Kidney (tissue), 14 donors: ENCODE measurements around the gene KHSRP. TPM values are rescaled to one million over a fixed set of nuclear protein-coding genes. Genes with fewer than 3 reads are reported as not detected.

Experiments
- DNase-seq, 5 donors: peaks; one replicate each; pipeline ENCODE4 v3.0.0-alpha.2; 2013 to 2020
- FAIRE-seq: peaks from 2 replicates; lab custom pipeline; 2012; peaks lifted over from hg19 to GRCh38; lab: Jason Lieb, UNC
- H3K27ac ChIP-seq, 2 donors: one replicate each; pipeline ENCODE4 v1.7.0; 2013; ENCODE audit warnings: low read depth in 2 of 2, low read length in 2 of 2, inconsistent platforms in 1 of 2
- H3K27me3 ChIP-seq: one replicate; pipeline ENCODE4 v1.7.1; 2013; ENCODE audit warnings: low read length, inconsistent platforms; ENCODE audit not compliant: control insufficient read depth, insufficient read depth
- H3K36me3 ChIP-seq, 3 donors: one replicate each; pipeline versions ENCODE4 v1.7.0 to v1.7.1; 2013; ENCODE audit warnings: low read length in 3 of 3, control low read depth in 1 of 3, inconsistent platforms in 1 of 3; ENCODE audit not compliant: insufficient read depth in 3 of 3, control insufficient read depth in 2 of 3
- H3K4me1 ChIP-seq, 3 donors: one replicate each; pipeline versions ENCODE4 v1.7.0 to v1.7.1; 2013; ENCODE audit warnings: low read length in 3 of 3, inconsistent platforms in 1 of 3, low read depth in 1 of 3; ENCODE audit not compliant: control insufficient read depth in 2 of 3, insufficient read depth in 2 of 3
- H3K4me3 ChIP-seq, 3 donors: one replicate each; pipeline versions ENCODE4 v1.7.0 to v1.8.1; 2013; ENCODE audit warnings: low read length in 3 of 3, control low read depth in 1 of 3, inconsistent platforms in 1 of 3
- H3K9ac ChIP-seq, 3 donors: one replicate each; pipeline versions ENCODE4 v1.7.0 to v1.7.1; 2013; ENCODE audit warnings: low read length in 3 of 3, control low read depth in 1 of 3, inconsistent platforms in 1 of 3
- H3K9me3 ChIP-seq, 3 donors: one replicate each; pipeline versions ENCODE4 v1.7.0 to v1.7.1; 2013; ENCODE audit warnings: low read length in 3 of 3, control low read depth in 1 of 3, inconsistent platforms in 1 of 3; ENCODE audit not compliant: control insufficient read depth in 2 of 3, insufficient read depth in 1 of 3
- intact Hi-C: fragments of 100-400 bp; cut with DNase I; formaldehyde crosslinking; loops from one replicate; pipeline ENCODE4 v1.11.1; 2022
- polyA plus RNA-seq: library from polyadenylated mRNA; stranded (reverse); fragments of 350-450 nt; fragmentation: Illumina TruSeq; extraction: RNeasy Lipid Tissue Mini Kit (QIAGEN cat#74804); gene quantifications from one replicate; pipeline ENCODE4 v1.2.3, GENCODE V29; 2014; ENCODE audit warnings: low read depth, low replicate concordance; ENCODE audit not compliant: insufficient read depth
- total RNA-seq: library from RNA; stranded (reverse); fragmentation: NEBNext Ultra II Directional; extraction: Animal tissue kit (Norgen Biotek cat#: 25700); gene quantifications from one replicate; pipeline ENCODE4 v1.2.1, GENCODE V29; 2021
- TF ChIP-seq, protein P1 (sequence below): IDR thresholded peaks from 3 replicates; pipeline ENCODE4 v1.5.1; 2012; ENCODE audit warnings: mild to moderate bottlenecking, moderate library complexity, borderline replicate concordance; ENCODE audit not compliant: insufficient read depth; ENCODE audit errors: extremely low read depth
- donor health status: control.
- donor health status: control.
- donor health status: control.
- donor health status: control.
- donor health status: control.
- donor health status: DM: yes; HTN: yes; CAD: no.
- donor health status: Normal renal cell carcinoma (clear cell type).

The KHSRP gene
- total and polyA plus RNA-seq, 2 donors from 2014 or later: 52.9 to 175 TPM

DNA sequence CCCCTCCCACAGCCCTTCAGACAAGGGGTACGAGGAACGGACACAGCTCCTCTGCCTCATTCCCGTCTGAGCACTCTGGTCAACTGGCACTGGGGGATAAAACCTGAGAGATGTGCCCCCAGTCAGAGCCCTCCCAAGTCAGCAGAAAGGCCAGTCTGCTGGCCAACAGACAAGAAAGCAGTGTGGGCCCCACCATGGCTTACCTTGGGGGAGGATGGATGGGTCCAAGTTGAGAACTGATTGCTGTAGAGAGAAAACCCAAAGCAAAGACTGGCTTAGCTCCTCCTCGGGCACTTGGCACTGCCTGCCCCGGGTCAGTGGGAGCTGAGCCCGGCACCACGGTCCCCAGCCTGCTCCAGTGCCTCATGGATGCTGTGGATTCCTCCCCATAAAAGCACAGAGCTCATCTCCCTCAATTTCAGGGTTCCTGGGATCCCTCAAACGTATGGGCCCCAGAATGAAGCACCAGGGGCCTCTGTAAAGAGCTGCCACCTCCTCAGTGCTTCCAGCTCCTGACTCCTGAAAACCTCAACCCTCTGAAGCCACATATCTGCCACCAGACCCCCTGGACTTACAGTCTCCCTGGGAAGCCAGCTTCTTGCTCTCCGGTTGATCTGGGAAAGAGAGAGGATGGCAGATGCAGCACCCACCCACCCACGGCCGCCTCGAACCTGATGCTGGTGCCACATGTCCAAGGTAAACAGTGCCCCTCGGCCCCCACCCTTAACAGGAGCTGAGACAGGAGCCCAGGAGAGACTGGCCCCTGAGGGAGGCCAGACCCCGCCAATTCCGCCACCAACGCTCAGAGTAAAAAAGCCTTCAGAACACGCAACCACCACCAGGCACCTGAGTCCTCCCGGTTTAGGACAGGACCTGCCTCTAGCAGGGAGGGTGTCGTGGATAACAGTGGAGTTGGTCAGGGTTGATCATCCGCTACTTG, 3.3 kb downstream of the KHSRP start:
- intact Hi-C loops: no loop called here

DNA sequence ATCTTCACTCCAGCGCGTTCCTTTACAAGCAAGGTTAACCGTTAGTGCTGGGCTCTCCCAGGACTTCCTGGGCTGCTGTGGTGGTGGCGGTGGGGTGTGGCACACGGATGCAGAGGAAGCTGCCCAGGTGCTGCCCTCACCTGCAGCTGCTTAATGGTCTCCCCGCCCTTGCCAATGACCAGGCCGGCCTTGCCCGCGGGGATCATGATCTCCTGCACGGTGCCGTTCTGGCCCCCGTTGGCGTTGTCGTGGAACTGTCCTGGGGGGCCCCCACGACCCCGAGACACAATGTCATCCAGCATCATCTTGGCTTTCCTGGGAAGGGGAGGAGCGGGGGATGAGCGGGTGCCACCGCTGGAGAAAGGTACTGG, 6.1 kb downstream of the KHSRP start:
- no peak overlapping the region for H3K27ac ChIP-seq
- no peaks in the 10 kb centered on the region for H3K9me3 ChIP-seq
- no peak for FAIRE-seq
- no peak overlapping the region for H3K4me3 ChIP-seq
- TF ChIP-seq, protein P1, sequence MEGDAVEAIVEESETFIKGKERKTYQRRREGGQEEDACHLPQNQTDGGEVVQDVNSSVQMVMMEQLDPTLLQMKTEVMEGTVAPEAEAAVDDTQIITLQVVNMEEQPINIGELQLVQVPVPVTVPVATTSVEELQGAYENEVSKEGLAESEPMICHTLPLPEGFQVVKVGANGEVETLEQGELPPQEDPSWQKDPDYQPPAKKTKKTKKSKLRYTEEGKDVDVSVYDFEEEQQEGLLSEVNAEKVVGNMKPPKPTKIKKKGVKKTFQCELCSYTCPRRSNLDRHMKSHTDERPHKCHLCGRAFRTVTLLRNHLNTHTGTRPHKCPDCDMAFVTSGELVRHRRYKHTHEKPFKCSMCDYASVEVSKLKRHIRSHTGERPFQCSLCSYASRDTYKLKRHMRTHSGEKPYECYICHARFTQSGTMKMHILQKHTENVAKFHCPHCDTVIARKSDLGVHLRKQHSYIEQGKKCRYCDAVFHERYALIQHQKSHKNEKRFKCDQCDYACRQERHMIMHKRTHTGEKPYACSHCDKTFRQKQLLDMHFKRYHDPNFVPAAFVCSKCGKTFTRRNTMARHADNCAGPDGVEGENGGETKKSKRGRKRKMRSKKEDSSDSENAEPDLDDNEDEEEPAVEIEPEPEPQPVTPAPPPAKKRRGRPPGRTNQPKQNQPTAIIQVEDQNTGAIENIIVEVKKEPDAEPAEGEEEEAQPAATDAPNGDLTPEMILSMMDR: no peak
- DNase-seq: no peak
- H3K4me1 ChIP-seq: peaks cover 0 to 16% (median 9%) of the 10 kb centered on the region in 3 donors
- no peak overlapping the region for H3K9ac ChIP-seq
- no peaks in the 10 kb centered on the region for H3K27me3 ChIP-seq
- peaks cover 7 to 67% (median 27%) of the 10 kb centered on the region in 3 donors for H3K36me3 ChIP-seq
- intact Hi-C loops: no loop called here

More for the DNA sequence above, 3.3 kb downstream of the KHSRP start:
- DNase-seq (no peak), FAIRE-seq (no peak)
- Histone ChIP-seq H3K4me3 (no peak overlapping the region), H3K27ac (no peak overlapping the region), H3K4me1 (peaks cover 0 to 23% (median 9%) of the 10 kb centered on the region in 3 donors), H3K36me3 (peaks cover 7 to 58% (median 22%) of the 10 kb centered on the region in 3 donors), H3K9me3 (no peaks in the 10 kb centered on the region), H3K27me3 (no peaks in the 10 kb centered on the region), H3K9ac (peak overlapping the region in 2 of 3 donors; percentile 13 to 22)
- TF ChIP-seq, protein P1: no peak

DNA sequence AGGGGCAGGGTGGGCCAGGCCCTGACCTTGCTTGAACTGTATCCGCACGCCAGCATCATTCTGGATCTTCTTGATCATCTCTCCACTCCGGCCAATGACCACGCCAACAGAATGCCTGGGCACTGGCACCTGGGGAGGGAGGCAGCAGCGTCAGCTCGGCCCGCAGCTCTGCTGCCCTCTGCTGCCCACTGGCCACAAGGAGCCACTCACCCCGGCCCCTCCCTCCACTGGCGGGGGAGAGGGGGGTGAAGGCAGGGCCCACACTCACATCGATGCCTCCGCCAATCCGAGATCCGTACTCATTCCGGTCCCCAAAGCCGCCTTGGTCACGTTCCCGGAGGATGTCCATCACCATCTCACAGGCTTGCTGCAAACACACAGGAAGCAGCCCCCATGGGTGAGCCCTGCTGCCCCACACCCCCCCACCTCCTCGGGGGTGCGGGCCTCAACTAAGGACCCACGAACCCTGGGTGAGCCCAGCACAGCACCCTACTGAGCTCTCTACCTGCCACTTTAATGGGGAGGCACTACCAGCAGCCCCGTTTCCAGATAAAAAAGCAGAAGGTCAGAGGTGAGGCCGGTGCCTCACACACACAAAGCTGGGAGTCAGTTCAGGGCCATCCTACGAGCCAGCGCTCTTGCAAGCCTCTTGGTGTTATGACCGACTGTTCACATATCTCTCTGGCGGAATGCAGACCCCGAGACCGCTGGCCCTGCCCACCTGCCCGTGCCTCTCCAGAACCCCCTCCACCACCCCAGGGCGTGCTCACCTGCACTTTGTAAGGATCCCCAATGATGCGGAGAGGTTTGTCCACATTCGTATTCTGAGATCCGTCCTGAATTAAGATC, 6.7 kb downstream of the KHSRP start:
- Histone ChIP-seq H3K36me3 (peaks cover 7 to 67% (median 27%) of the 10 kb centered on the region in 3 donors), H3K4me1 (peaks cover 0 to 10% (median 3%) of the 10 kb centered on the region in 3 donors), H3K9ac (no peak overlapping the region), H3K27me3 (no peaks in the 10 kb centered on the region), H3K9me3 (no peaks in the 10 kb centered on the region), H3K27ac (no peak overlapping the region), H3K4me3 (no peak overlapping the region)
- intact Hi-C loops: no loop called here
- DNase-seq (peak in 1 of 5 donors; percentile 43), FAIRE-seq (no peak)
- TF ChIP-seq, protein P1: peak; percentile 29
